Pulmonary artery endothelial cell (primary cell): ENCODE results near the gene CRB1. TPM values are rescaled to one million over a fixed set of nuclear protein-coding genes. Genes with fewer than 3 reads are reported as not detected.
"Not testable (repeated sequence)": the region's sequence is repeated elsewhere in the genome, so short reads cannot be mapped to it uniquely, and the experiment has no call there.

Experiments used
- DNase-seq: peaks from one replicate; pipeline ENCODE4 v3.0.0-alpha.2; 2011; ENCODE audit warnings: low read depth, low spot score
- total RNA-seq: library from RNA; depleted of rRNA; stranded (reverse); fragments of >200 nt; gene quantifications from 2 replicates; pipeline ENCODE4 v1.2.3, GENCODE V29; 2014

The CRB1 gene
- total RNA-seq, 1 donor from 2014 or later: not detected

DNA sequence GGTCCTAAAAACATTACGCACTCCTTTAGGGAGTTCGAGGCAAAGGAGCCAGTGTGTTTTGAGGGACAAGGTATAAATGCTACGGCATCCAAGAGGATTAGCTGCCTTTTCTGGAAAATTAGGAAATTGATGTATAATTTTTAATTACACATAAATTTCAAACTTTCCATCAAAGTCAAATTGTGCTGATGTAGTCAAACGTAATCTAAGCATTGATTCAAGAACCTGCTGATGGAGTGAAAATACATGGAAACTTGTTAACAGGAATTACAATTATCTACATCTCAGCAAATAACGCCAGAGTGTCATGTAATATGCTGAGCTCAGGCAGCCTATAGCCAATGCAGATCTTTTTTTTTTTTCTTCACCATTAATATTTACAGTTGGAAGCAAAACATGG, 194.5 kb downstream of the CRB1 start:
- no peak for DNase-seq

- DNase-seq: no peak
Observed at GRCh38 chr1:197463142-197463541, 195.1 kb downstream of the CRB1 start.

- DNase-seq: no peak
Observed at GRCh38 chr1:197464044-197464443, 196.0 kb downstream of the CRB1 start.

GRCh38 chr1:197465528-197466327, 197.7 kb downstream of the CRB1 start:
- no peak for DNase-seq

- DNase-seq: no peak
Observed at GRCh38 chr1:197466813-197467212, 198.8 kb downstream of the CRB1 start.

- DNase-seq: no peak
Observed at GRCh38 chr1:197467881-197468280, 199.8 kb downstream of the CRB1 start.

DNA sequence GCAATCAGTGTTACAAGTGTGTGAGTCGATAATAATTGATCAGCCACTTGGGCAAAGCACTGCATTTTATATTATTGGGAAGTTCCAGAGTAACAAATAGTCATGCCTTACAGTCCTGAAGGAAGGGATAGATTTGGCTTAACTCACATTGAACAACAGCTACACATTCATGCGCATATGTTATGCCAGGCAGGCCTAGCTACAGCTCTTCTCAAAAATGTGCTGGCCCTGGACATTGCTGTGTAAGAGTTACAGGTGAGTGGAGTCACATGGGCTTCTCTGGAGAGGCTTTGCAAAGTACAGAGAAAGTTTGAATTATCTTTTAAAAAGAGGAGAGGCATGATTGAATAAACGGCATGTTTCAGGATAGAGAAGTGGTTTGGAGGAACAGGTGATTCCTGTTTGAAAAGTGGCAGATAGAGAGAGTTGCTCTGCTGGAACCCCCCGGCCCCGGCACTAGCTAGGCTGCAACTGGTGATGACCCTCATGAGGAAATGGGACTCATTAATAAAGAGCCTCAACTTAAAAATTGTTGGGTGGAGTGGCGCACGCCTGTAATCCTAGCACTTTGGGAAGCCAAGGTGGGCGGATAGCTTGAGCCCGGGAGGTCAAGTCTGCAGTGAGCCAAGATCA, 200.6 kb downstream of the CRB1 start:
- no peak for DNase-seq

DNA sequence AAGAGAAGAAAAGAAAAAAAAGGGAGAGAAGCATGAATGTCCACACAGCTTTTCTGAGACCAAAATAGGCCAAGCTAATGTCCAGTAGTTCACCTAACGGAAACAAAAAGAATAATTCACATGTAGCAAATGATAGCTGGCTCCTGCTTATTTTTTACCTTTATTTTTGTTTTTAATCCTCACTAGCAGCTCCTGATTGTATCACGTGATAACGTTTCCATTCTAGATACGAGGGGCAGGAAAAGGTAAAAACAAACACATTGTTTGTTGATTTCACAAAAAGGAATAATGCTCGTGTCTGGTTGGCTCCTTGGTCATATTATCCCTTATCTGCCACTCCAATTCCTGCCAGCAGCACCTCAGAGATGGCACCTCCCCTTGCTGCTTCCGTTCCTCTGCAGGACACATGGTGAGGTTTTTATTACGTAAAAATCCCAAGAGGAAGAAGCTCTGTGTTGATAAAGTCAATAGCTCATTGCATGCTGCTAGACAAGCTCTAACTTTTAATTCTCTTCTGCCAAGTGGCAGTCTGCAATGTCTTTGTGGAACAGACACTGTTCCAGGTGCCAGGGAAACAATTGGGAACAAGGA, 201.7 kb downstream of the CRB1 start:
- DNase-seq: no peak

GRCh38 chr1:197470330-197470729, 202.3 kb downstream of the CRB1 start:
- no peak for DNase-seq

- DNase-seq: no peak
Observed at GRCh38 chr1:197471248-197471985, 203.4 kb downstream of the CRB1 start.

- DNase-seq: no peak
Observed at GRCh38 chr1:197472141-197472540, 204.1 kb downstream of the CRB1 start.

GRCh38 chr1:197480446-197480845, 212.4 kb downstream of the CRB1 start:
- no peak for DNase-seq

DNA sequence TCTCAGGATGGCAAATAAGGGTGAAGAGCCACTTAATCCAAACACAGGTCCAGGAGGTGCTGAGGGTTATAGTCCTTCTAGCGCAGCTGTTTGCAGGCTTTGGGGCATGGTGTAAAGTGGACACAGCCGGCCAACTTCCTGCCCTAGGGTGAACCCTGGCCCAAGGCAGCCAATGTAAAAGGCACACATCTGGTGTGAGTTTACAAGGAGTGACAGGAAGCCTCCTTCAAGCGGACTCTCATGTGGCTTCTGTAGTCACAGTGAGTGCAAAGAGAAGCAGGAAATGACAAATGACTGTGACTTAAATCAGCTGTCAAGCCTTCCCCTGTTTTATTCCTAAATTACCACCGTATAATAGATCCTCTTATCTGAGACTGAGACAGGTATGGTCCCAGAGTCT, 213.0 kb downstream of the CRB1 start:
- no peak for DNase-seq

- no peak for DNase-seq
Observed at GRCh38 chr1:197485790-197486189, 217.7 kb downstream of the CRB1 start.

GRCh38 chr1:197486946-197487345, 218.9 kb downstream of the CRB1 start:
- peak; percentile 3 for DNase-seq

DNA sequence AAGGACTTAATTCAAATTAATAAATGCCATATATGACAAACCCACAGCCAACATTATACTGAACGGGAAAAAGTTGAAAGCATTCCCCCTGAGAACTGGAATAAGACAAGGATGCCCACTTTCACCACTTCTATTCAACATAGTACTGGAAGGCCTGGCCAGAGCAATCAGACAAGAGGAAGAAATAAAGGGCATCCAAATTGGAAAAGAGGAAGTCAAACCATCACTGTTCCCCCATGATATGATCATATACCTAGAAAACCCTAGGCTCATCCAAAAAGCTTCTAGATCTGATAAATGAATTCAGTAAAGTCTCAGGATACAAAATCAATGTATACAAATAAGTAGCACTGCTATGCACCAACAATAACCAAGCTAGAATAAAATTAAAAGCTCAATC, 223.5 kb downstream of the CRB1 start:
- DNase-seq: not testable (repeated sequence)

- DNase-seq: no peak
Observed at GRCh38 chr1:197496722-197497121, 228.7 kb downstream of the CRB1 start.

- no peak for DNase-seq
Observed at GRCh38 chr1:197510691-197511378, 242.8 kb downstream of the CRB1 start.

- no peak for DNase-seq
Observed at GRCh38 chr1:197515421-197515820, 247.4 kb downstream of the CRB1 start.

DNA sequence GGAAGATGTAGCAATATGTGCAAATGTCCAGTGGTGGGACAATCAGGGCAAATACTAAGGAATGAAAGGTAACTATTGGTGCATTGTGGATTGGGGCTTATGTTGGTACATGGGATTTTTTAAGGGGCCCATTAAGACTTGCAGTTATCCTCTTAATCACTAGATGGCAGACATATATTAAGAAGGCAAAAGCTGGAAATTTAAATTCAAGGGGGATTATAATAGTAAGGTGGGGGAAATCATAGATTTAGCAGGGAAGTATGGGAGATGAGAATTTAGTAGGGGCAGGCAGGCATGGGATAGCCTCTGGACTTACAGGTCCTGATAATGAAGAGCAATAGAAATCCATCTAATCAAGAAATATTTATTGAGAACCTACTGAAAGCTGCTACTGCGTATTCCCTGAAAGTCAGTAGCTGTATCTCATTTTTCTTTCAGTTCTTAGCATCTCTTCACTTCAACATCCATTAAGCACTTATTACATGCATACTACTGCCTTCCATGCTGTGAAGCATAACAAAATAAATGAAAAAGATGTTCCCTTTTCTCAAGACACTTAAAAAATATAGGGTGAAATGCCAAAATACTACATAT, 251.8 kb downstream of the CRB1 start:
- DNase-seq: no peak
